Spinal cord (tissue), 10 donors: ENCODE data around the gene VGLL2. TPM values are rescaled to one million over a fixed set of nuclear protein-coding genes. Genes with fewer than 3 reads are reported as not detected.
"Not testable (repeated sequence)": the region's sequence is repeated elsewhere in the genome, so short reads cannot be mapped to it uniquely, and the experiment has no call there.

ENCODE experiments used
- DNase-seq, 6 donors: peaks; one replicate each; pipeline versions ENCODE4 v3.0.0 to v3.0.0-alpha.2; 2013 to 2015; ENCODE audit warnings: low spot score in 6 of 6, low read depth in 4 of 6
- H3K27ac ChIP-seq: one replicate; pipeline ENCODE4 v1.5.1; 2013; ENCODE audit warnings: low read depth, low read length, control low read depth
- H3K27me3 ChIP-seq: one replicate; pipeline ENCODE4 v1.6.1; 2013; ENCODE audit warnings: low read length; ENCODE audit not compliant: control insufficient read depth, insufficient read depth
- H3K36me3 ChIP-seq: one replicate; pipeline ENCODE4 v1.6.1; 2013; ENCODE audit warnings: low read length; ENCODE audit not compliant: control insufficient read depth, insufficient read depth
- H3K4me1 ChIP-seq: one replicate; pipeline ENCODE4 v1.6.1; 2013; ENCODE audit warnings: low read length; ENCODE audit not compliant: control insufficient read depth, insufficient read depth
- H3K4me3 ChIP-seq: one replicate; pipeline ENCODE4 v1.5.1; 2013; ENCODE audit warnings: low read depth, low read length, control low read depth
- H3K9me3 ChIP-seq: one replicate; pipeline ENCODE4 v1.6.1; 2013; ENCODE audit warnings: low read length; ENCODE audit not compliant: control insufficient read depth, insufficient read depth
- WGBS: methylation state at CpG from one replicate; pipeline ENCODE4 v1.1.5; 2013; ENCODE audit warnings: missing lambda C conversion rate; ENCODE audit not compliant: insufficient coverage; 5-methylcytosine and 5-hydroxymethylcytosine counted together
- polyA plus RNA-seq, 2 donors: library from polyadenylated mRNA; unstranded; fragments of 120-200 nt; gene quantifications; one replicate each; pipeline ENCODE4 v1.2.1, GENCODE V29; 2013; ENCODE audit not compliant: insufficient read length in 2 of 2
- total RNA-seq, 2 donors: library from RNA; depleted of rRNA in 1 of 2; stranded (reverse); fragments of 120-200 nt in 1 of 2; fragments of >200 nt in 1 of 2; gene quantifications; one replicate each; pipeline versions ENCODE4 v1.2.3 to v1.2.4, GENCODE V29; 2013 to 2014
- donor health status: healthy.

Gene VGLL2
- total and polyA plus RNA-seq, 4 donors = 0.11 to 0.71 (median 0.38) TPM

- no CpG with 5 or more reads among the region's 2 CpGs for WGBS
- no peak for DNase-seq
Observed at GRCh38 chr6:117237561-117237960, 27.8 kb upstream of the VGLL2 start.

DNA sequence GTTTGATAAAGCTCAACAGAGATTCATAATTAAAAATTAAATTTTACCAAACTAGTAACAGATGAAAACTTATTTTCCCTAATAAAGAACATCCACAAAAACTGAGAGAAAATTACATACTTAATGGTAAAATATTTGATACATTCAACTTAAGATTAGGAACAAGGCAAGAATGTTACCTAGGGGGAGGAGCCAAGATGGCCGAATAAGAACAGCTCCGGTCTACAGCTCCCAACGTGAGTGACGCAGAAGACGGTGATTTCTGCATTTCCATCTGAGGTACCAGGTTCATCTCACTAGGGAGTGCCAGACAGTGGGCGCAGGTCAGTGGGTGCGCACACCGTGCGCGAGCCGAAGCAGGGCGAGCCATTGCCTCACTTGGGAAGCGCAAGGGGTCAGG lies 20.8 kb upstream of the VGLL2 start:
- H3K36me3 ChIP-seq, DNase-seq, H3K27ac ChIP-seq, H3K4me3 ChIP-seq, H3K4me1 ChIP-seq, H3K9me3 ChIP-seq, H3K27me3 ChIP-seq: not testable (repeated sequence)
- 87% methylated on average over 13 of the region's 13 CpGs for WGBS

More at GRCh38 chr6:117237561-117237960, 27.8 kb upstream of the VGLL2 start:
- H3K9me3 ChIP-seq = no peaks in the 10 kb centered on the region
- H3K4me3 ChIP-seq = no peak overlapping the region
- no peaks in the 10 kb centered on the region for H3K4me1 ChIP-seq
- no peak overlapping the region for H3K27ac ChIP-seq
- no peaks in the 10 kb centered on the region for H3K27me3 ChIP-seq
- H3K36me3 ChIP-seq = no peaks in the 10 kb centered on the region

GRCh38 chr6:117244979-117245378 lies 20.4 kb upstream of the VGLL2 start:
- not testable (repeated sequence) for H3K27ac ChIP-seq, H3K4me1 ChIP-seq, H3K9me3 ChIP-seq, H3K4me3 ChIP-seq, DNase-seq, H3K27me3 ChIP-seq, H3K36me3 ChIP-seq
- WGBS = 95% methylated on average over 12 of the region's 20 CpGs

DNA sequence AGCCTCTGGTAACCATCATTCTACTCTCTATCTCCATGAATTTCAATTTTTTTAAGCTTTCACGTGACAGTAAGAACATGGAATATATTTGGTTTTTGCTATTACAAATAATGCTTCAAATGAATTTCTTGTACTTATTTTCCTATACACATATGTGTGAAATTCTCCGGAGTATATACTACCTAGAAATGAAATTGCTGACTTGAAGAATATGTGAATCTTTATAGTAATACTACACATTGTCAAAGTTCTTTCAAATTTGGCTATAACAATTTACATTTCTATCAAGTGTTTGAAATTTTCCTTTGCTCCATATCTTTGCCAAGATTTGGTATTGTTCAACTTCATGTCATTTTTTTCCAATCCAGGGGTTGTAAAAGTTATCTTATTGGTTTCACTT lies 11.6 kb upstream of the VGLL2 start:
- no CpG with 5 or more reads among the region's 2 CpGs for WGBS
- H3K36me3 ChIP-seq = no peaks in the 10 kb centered on the region
- no peaks in the 10 kb centered on the region for H3K9me3 ChIP-seq
- peaks cover 2% of the 10 kb centered on the region for H3K27me3 ChIP-seq
- H3K4me3 ChIP-seq = no peak overlapping the region
- no peak for DNase-seq
- no peak overlapping the region for H3K27ac ChIP-seq
- H3K4me1 ChIP-seq = no peaks in the 10 kb centered on the region

GRCh38 chr6:117262799-117263198 lies 2.6 kb upstream of the VGLL2 start:
- no CpG with 5 or more reads among the region's 8 CpGs for WGBS
- Histone ChIP-seq H3K4me3 (no peak overlapping the region), H3K4me1 (peaks cover 22% of the 10 kb centered on the region), H3K9me3 (no peaks in the 10 kb centered on the region), H3K36me3 (no peaks in the 10 kb centered on the region), H3K27me3 (peaks cover 84% of the 10 kb centered on the region), H3K27ac (no peak overlapping the region)
- DNase-seq = peak in 2 of 6 donors; percentile 9 to 22

- H3K27me3 ChIP-seq = peaks cover 90% of the 10 kb centered on the region
- no peaks in the 10 kb centered on the region for H3K36me3 ChIP-seq
- no peak overlapping the region for H3K4me3 ChIP-seq
- no peak overlapping the region for H3K27ac ChIP-seq
- 8% methylated on average over 23 of the region's 27 CpGs for WGBS
- peak in 1 of 6 donors; percentile 3 for DNase-seq
- H3K9me3 ChIP-seq = no peaks in the 10 kb centered on the region
- peaks cover 22% of the 10 kb centered on the region for H3K4me1 ChIP-seq
Observed at GRCh38 chr6:117263353-117263927, 1.9 kb upstream of the VGLL2 start.

DNA sequence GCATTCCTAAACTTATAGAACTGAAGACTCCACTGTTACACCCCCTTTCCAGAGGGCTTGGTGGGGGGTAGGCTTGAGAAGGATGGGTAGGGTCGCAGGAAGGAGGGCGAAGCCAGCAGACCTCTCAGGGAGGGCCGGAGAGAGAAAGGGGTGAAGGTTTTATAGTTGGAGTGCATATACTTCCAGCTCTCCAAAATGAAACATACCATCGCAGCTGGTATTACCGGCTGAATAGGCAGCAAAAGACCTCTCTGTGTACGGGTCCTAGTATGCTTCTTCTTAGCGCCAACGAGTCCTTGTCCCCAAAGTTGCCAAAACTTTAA lies 1.0 kb upstream of the VGLL2 start:
- Histone ChIP-seq H3K9me3 (no peaks in the 10 kb centered on the region), H3K4me1 (peaks cover 22% of the 10 kb centered on the region), H3K4me3 (peak overlapping the region; percentile 41), H3K36me3 (no peaks in the 10 kb centered on the region), H3K27me3 (peaks cover 94% of the 10 kb centered on the region), H3K27ac (no peak overlapping the region)
- DNase-seq = peak in 2 of 6 donors; percentile 11 to 45
- 3% methylated on average over 5 of the region's 8 CpGs for WGBS

DNA sequence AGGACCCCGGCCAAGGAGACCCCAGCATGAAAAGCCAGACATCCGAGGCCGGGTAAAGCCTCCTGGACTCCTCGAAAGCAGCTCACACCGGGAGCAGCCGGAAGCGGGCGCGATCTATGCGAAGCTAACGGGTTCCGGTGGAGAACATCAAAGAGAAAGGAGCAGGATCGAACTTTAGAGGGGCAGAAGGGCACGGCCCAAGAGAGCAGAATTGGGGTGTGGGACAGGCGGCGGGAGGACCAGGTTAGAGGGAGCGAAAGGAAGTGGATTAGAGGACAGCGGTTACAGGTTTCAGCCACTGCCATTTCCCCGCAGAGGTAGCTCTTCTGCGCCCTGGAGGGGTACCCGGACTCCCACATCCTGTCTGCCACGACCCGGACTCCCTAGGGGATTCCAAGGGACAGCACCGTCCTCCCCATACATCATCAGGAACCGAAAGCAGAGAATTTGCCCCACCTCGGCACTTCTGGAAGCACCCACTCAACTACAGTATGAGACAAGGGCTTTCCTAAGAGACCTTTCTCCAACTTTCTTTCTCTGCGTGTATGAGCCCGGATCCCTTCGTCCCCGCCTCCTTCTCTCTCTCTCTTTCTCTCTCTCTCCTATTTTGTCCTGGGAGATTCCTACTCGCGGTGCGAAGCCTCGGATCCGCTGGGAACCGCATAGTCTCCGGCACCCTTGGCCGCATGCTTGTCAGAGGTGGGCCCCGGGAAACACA lies 507 bp upstream of the VGLL2 start:
- peak overlapping the region; percentile 41 for H3K4me3 ChIP-seq
- under 1% methylated on average over 35 of the region's 39 CpGs for WGBS
- peak in 2 of 6 donors; percentile 42 to 57 for DNase-seq
- H3K27me3 ChIP-seq = peaks cover 94% of the 10 kb centered on the region
- peaks cover 24% of the 10 kb centered on the region for H3K4me1 ChIP-seq
- no peaks in the 10 kb centered on the region for H3K36me3 ChIP-seq
- no peak overlapping the region for H3K27ac ChIP-seq
- H3K9me3 ChIP-seq = no peaks in the 10 kb centered on the region

GRCh38 chr6:117266257-117267053 lies 1.1 kb downstream of the VGLL2 start:
- Histone ChIP-seq H3K36me3 (no peaks in the 10 kb centered on the region), H3K27ac (no peak overlapping the region), H3K9me3 (no peaks in the 10 kb centered on the region), H3K4me3 (peak overlapping the region; percentile 41), H3K4me1 (peaks cover 30% of the 10 kb centered on the region), H3K27me3 (peaks cover 96% of the 10 kb centered on the region)
- DNase-seq = peak in 1 of 6 donors; percentile 41
- 5% methylated on average over 9 of the region's 16 CpGs for WGBS
